Heart right ventricle (tissue), 16 donors: ENCODE results near the gene RBM38. TPM values are rescaled to one million over a fixed set of nuclear protein-coding genes. Genes with fewer than 3 reads are reported as not detected.

Experiments used
- ATAC-seq, 8 donors: fragments of 200-7000 bp; cut with Tn5 transposase; one replicate each; pipeline ENCODE4 v1.9.1; 2020; ENCODE audit warnings: mild to moderate bottlenecking in 8 of 8, moderate library complexity in 8 of 8, moderate number of reproducible peaks in 1 of 8
- DNase-seq, 2 donors: peaks; one replicate each; pipeline ENCODE4 v3.0.0-alpha.2; 2020
- H3K27ac ChIP-seq, 10 donors: fragments of 200-600 bp; sonication (generic) in 2 of 10; one replicate each; pipeline versions ENCODE4 v1.5.0 to v1.8.0; 2020 to 2022; ENCODE audit warnings: mild to moderate bottlenecking in 3 of 10
- H3K27me3 ChIP-seq, 7 donors: fragments of 200-600 bp; one replicate each; pipeline ENCODE4 v1.8.0; 2021 to 2022; ENCODE audit warnings: mild to moderate bottlenecking in 2 of 7
- H3K36me3 ChIP-seq, 9 donors: fragments of 200-600 bp; sonication (generic) in 1 of 9; one replicate each; pipeline versions ENCODE4 v1.5.0 to v1.8.0; 2020 to 2022; ENCODE audit warnings: mild to moderate bottlenecking in 2 of 9
- H3K4me1 ChIP-seq, 9 donors: fragments of 200-600 bp; sonication (generic) in 1 of 9; one replicate each; pipeline versions ENCODE4 v1.5.0 to v1.8.0; 2020 to 2022; ENCODE audit warnings: mild to moderate bottlenecking in 4 of 9
- H3K4me3 ChIP-seq, 10 donors: fragments of 200-600 bp; sonication (generic) in 2 of 10; one replicate each; pipeline versions ENCODE4 v1.5.0 to v1.8.0; 2020 to 2022; ENCODE audit warnings: mild to moderate bottlenecking in 7 of 10, moderate library complexity in 2 of 10
- H3K9me3 ChIP-seq, 11 donors: fragments of 200-600 bp in 10 of 11; sonication (generic) in 2 of 11; one replicate each; pipeline versions ENCODE4 v1.5.0 to v1.8.0; 2013 to 2022; ENCODE audit warnings: mild to moderate bottlenecking in 2 of 11, control low read depth in 1 of 11, moderate library complexity in 1 of 11
- WGBS, 2 donors: extraction: QIAGEN DNeasy Blood & Tissue Kit; methylation state at CpG; one replicate each; pipeline ENCODE4 v1.1.7; 2013; ENCODE audit warnings: inconsistent platforms in 1 of 2; 5-methylcytosine and 5-hydroxymethylcytosine counted together
- intact Hi-C, 10 donors: fragments of 100-400 bp; cut with DNase I; formaldehyde crosslinking; loops; one replicate each; pipeline versions ENCODE4 v1.11.1 to v1.14.2; 2022
- polyA plus RNA-seq, 2 donors: library from polyadenylated mRNA; stranded (reverse); fragments of 200-250 nt; gene quantifications; one replicate each; pipeline ENCODE4 v1.2.3, GENCODE V29; 2013
- total RNA-seq, 10 donors: library from RNA; stranded (reverse); fragmentation: NEBNext Ultra II Directional in 3 of 10; extraction: Animal tissue kit (Norgen Biotek cat#: 25700) in 3 of 10; gene quantifications; one replicate each; pipeline versions ENCODE4 v1.2.1 to v1.2.4, GENCODE V29; 2021 to 2023
- TF ChIP-seq, protein P1 (sequence below), 9 donors: fragments of 200-600 bp; sonication (generic) in 2 of 9; IDR thresholded peaks; one replicate each; pipeline versions ENCODE4 v1.5.0 to v1.8.0; 2021 to 2022; ENCODE audit warnings: antibody characterized with exemption in 9 of 9, mild to moderate bottlenecking in 5 of 9, moderate library complexity in 1 of 9
- donor health status: Arrhythmogenic right ventricular cardiomyopathy.
- donor health status: ischemic (EF 13 %, LVEDD 7.1; RV severe dilation, severe dysfunction).
- donor health status: healthy with polysubstance abuse.
- donor health status: DM: no; HTN: yes; CAD: no.
- donor health status: DM: no; HTN: no; CAD: no.
- donor health status: ischemic (EF 25% LVEDD 6.9; RV normal size, moderate dysfunction).
- donor health status: ischemic (EF 25% LVEDD 5.7; RV mildly dilated, moderate dysfunction).
- donor health status: healthy.
- donor health status: DM: yes; HTN: yes; CAD: no.
- donor health status: Ischemic cardiomyopathy.
- donor health status: ischemic (EF 35%, LVEDD 5.7; RV mildly dilated, moderate dysfunction).
- donor health status: nonischemic (EF 11% LVEDD 7.7; RV severe dilation, severe dysfunction).
- donor health status: DM: yes; HTN: yes; CAD: no.
- donor health status: PGD.
- donor health status: ischemic (EF 29% LVEDD 5.4; RV normal size, mild dysfunction).
- donor health status: nonischemic (EF 23%, LVEDD 6.1; RV moderate dilation, normal function).

The RBM38 gene
- total and polyA plus RNA-seq, 12 donors, result 35.5 to 119 (median 50.2) TPM

DNA sequence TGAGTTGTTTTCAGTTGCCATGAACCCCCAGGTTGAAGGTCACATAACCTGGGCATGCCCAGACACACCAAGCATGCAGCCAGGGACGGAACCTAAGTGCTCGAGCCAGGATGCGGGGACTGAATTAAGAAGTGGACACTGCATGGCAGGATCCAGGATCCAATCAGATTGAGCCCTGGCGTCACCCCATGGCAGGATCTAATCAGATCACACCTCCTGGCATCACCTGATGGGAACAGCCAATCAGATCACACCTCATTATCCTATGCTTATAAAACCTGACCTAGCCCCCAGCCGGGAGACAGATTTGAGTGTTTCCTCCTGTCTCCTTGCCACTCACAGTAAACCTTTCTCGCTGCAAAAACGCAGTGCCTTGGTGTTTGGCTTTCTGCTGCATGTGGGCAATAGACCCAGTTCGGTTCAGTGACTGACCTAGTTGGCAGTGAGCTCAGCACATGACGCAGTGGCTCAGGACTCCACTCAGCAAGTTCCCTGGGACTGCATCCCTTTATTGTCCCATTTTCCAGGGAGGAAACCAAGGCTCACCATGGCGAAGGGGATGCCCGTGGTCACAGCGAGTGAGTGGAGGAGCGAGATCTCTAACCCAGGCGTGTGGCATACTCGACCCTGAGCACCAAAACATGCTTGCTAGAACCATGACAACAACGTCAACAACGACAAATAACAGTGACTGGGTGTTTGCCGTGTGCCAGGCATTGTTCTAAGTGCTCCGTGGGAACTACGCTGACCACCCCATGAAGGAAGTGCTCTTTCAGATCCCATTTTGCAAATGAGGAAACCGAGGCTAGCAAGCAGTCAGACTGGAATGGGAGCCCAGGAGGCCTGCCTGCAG, 66.3 kb downstream of the RBM38 start:
- peaks cover 0 to 4% (median 0%) of the 10 kb centered on the region in 7 donors for H3K27me3 ChIP-seq
- DNase-seq (no peak), ATAC-seq (peak in 3 of 8 donors; percentile 11 to 44 (median 12))
- TF ChIP-seq, protein P1, sequence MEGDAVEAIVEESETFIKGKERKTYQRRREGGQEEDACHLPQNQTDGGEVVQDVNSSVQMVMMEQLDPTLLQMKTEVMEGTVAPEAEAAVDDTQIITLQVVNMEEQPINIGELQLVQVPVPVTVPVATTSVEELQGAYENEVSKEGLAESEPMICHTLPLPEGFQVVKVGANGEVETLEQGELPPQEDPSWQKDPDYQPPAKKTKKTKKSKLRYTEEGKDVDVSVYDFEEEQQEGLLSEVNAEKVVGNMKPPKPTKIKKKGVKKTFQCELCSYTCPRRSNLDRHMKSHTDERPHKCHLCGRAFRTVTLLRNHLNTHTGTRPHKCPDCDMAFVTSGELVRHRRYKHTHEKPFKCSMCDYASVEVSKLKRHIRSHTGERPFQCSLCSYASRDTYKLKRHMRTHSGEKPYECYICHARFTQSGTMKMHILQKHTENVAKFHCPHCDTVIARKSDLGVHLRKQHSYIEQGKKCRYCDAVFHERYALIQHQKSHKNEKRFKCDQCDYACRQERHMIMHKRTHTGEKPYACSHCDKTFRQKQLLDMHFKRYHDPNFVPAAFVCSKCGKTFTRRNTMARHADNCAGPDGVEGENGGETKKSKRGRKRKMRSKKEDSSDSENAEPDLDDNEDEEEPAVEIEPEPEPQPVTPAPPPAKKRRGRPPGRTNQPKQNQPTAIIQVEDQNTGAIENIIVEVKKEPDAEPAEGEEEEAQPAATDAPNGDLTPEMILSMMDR (IDR thresholded peaks at IDR 0.05), result no peak
- 69% methylated on average over 21 of the region's 21 CpGs for WGBS, 2 donors
- H3K36me3 ChIP-seq, result no peaks in the 10 kb centered on the region
- H3K27ac ChIP-seq, result no peak overlapping the region
- H3K9me3 ChIP-seq, result peaks cover 0 to 5% (median 0%) of the 10 kb centered on the region in 11 donors
- H3K4me1 ChIP-seq, result peaks cover 0 to 37% (median 26%) of the 10 kb centered on the region in 9 donors
- H3K4me3 ChIP-seq, result no peak overlapping the region
- intact Hi-C loops, result no loop called here

DNA sequence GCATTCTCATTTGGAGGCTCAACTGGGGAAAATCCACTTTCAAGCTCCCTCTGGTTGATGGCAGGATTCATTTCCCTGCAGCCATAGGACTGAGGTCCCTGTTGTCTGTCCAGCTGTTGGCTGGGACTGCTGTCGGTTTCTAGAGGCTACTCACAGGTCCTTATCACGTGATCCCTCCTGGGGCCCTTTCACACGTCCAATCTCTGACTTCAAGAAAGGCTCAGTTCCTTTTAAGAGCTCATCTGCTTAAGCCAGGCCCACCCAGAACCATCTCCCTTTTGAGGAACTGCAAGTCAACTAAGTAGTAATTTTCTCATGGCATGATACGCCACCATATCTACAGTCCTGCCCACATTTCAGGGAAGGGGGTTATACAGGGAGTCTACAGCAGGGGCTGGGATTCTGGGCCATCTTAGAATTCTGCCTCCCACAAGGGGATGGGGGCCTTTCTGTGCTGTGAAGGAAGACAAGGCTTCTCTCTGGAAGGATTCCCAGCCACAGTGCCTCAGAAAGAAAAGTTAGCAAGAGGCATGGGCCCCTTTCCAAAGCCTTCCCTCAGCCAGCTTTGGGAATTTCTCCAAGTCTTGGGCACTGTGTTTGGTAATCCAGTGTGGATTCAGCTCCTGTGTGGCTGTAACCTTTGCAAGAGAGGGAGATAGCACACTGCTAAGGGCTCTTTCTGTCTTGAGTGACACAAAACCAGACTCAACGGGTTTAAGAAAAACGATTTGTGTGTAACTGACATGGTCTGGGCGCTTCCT, 67.4 kb downstream of the RBM38 start:
- peaks cover 0 to 5% (median 0%) of the 10 kb centered on the region in 11 donors for H3K9me3 ChIP-seq
- H3K4me3 ChIP-seq, result no peak overlapping the region
- no peaks in the 10 kb centered on the region for H3K36me3 ChIP-seq
- peaks cover 0 to 4% (median 0%) of the 10 kb centered on the region in 7 donors for H3K27me3 ChIP-seq
- TF ChIP-seq, protein P1 (IDR thresholded peaks at IDR 0.05), result no peak
- DNase-seq, result peak in 1 of 2 donors; percentile 47
- H3K4me1 ChIP-seq, result peaks cover 0 to 37% (median 26%) of the 10 kb centered on the region in 9 donors
- WGBS, 2 donors, result 57 to 71% methylated on average over 7 of the region's 7 CpGs
- peak in 6 of 8 donors; percentile 28 to 50 (median 38) for ATAC-seq
- intact Hi-C loops, result no loop called here
- peak overlapping the region in 7 of 10 donors; percentile 40 to 68 (median 44) for H3K27ac ChIP-seq

Other genes with a start within 250 kb of the RBM38 start
- 10 to 100 TPM in 3 of 10 donors, 1 to 10 TPM in 7; 1.3 to 19.2 (median 4.7) TPM for gene BMP7, start 124.8 kb upstream of the RBM38 start, total RNA-seq
- gene BMP7, start 124.8 kb upstream of the RBM38 start, polyA plus RNA-seq, result 1 to 10 TPM in 1 of 2 donors, under 1 TPM in 1; 0.72 to 3.9 TPM
- not detected for gene SPO11, start 61.6 kb upstream of the RBM38 start, total RNA-seq
- gene SPO11, start 61.6 kb upstream of the RBM38 start, polyA plus RNA-seq, result not detected
- gene RAE1, start 40.1 kb upstream of the RBM38 start, total RNA-seq, result 10 to 100 TPM; 11.8 to 19.9 (median 15.5) TPM
- gene RAE1, start 40.1 kb upstream of the RBM38 start, polyA plus RNA-seq, result 10 to 100 TPM in 1 of 2 donors, 1 to 10 TPM in 1; 6.2 to 18.9 TPM
- not detected for gene CTCFL, start 133.7 kb downstream of the RBM38 start, total RNA-seq
- gene CTCFL, start 133.7 kb downstream of the RBM38 start, polyA plus RNA-seq, result not detected
- gene PCK1, start 169.7 kb downstream of the RBM38 start, total RNA-seq, result 1 to 10 TPM in 3 of 10 donors, under 1 TPM in 5, not detected in 2; 0.15 to 8.5 (median 0.69) TPM
- 1 to 10 TPM in 1 of 2 donors, under 1 TPM in 1; 0.65 to 2.2 TPM for gene PCK1, start 169.7 kb downstream of the RBM38 start, polyA plus RNA-seq
- 1 to 10 TPM in 1 of 10 donors, under 1 TPM in 7, not detected in 2; 0.16 to 1.2 (median 0.31) TPM for gene ZBP1, start 229.0 kb downstream of the RBM38 start, total RNA-seq
- gene ZBP1, start 229.0 kb downstream of the RBM38 start, polyA plus RNA-seq, result under 1 TPM; 0.13 to 0.51 TPM